ENCODE data around the gene C16orf74. TPM values are rescaled to one million over a fixed set of nuclear protein-coding genes. Genes with fewer than 3 reads are reported as not detected.

C16orf74 gene
- total RNA-seq, 6 experiments from 2014 or later = 13.4 to 18.6 (median 15.7) TPM

GRCh38 chr16:85681255-85681654 lies 69.6 kb downstream of the C16orf74 start:
- no peak for TF ChIP-seq CTCF (IDR thresholded peaks at IDR 0.05)
- no peak for DNase-seq
- no peak overlapping the region; the same call in 1 of the 2 replicates for H3K27ac Mint-ChIP-seq
- peaks cover 14% of the 10 kb centered on the region for H3K27me3 Mint-ChIP-seq (ENCODE audit: insufficient read depth)
- H3K36me3 Mint-ChIP-seq (ENCODE audit: low read depth) = no peaks in the 10 kb centered on the region
- H3K4me1 Mint-ChIP-seq (ENCODE audit: low read depth) = no peaks in the 10 kb centered on the region
- no peaks in the 10 kb centered on the region for H3K9me3 Mint-ChIP-seq
- no peak overlapping the region for H3K4me3 Mint-ChIP-seq

GRCh38 chr16:85680352-85680944 lies 70.4 kb downstream of the C16orf74 start:
- Mint-ChIP-seq H3K27me3 (ENCODE audit: insufficient read depth) (peaks cover 14% of the 10 kb centered on the region), H3K4me1 (ENCODE audit: low read depth) (peaks cover under 1% of the 10 kb centered on the region; the same call in 1 of the 2 replicates), H3K9me3 (no peaks in the 10 kb centered on the region), H3K27ac (no peak overlapping the region), H3K4me3 (no peak overlapping the region; the same call in 1 of the 2 replicates), H3K36me3 (ENCODE audit: low read depth) (no peaks in the 10 kb centered on the region; the same call in 1 of the 2 replicates)
- no peak for TF ChIP-seq CTCF (IDR thresholded peaks at IDR 0.05)
- DNase-seq = no peak

DNA sequence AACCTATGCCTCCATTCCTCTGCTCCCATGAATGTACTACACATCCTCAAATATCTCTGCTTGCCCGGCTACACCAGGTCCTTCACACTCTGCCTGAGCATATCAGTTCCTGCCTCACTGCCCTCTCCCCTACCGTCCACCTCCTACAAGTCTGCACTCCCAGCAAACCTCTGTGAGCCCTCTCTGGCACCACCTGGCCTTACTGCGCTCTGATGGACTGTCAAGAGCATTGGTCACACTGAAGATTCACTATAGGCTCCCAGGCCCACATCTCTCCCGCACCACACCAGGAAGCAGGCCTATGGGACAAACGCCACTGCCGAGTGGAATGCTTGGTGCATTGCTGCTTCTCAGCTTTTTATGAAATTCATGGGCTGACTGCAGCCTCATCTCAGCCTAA lies 71.0 kb downstream of the C16orf74 start:
- TF ChIP-seq CTCF (IDR thresholded peaks at IDR 0.05) = no peak
- no peaks in the 10 kb centered on the region for H3K9me3 Mint-ChIP-seq

DNA sequence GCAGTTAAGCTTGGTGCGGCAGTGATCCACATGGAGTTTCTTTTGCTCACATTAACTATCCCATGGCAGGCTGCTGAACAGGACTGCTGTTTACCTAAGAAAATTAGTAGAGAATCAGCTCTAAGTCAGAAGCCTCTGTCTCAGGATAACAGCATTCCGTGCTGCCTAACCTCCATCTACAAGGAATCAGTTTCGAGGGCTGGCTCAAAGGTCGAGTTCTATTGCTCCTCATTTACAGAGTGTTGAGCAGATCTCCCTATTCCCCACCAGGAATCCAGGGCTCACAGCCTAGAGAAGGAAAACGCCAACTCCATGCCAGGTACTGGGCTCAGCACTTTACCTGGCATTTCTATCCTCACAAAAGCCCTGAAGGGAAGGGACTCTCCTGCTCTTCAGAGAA lies 72.1 kb downstream of the C16orf74 start:
- Mint-ChIP-seq H3K36me3 (ENCODE audit: low read depth) (peaks cover 9% of the 10 kb centered on the region), H3K4me1 (ENCODE audit: low read depth) (peaks cover 17% of the 10 kb centered on the region), H3K9me3 (no peaks in the 10 kb centered on the region; the same call in 1 of the 2 replicates), H3K4me3 (no peak overlapping the region), H3K27ac (no peak overlapping the region), H3K27me3 (ENCODE audit: insufficient read depth) (peaks cover 14% of the 10 kb centered on the region)
- no peak for DNase-seq
- no peak for TF ChIP-seq CTCF (IDR thresholded peaks at IDR 0.05)

More for the DNA sequence above, 71.0 kb downstream of the C16orf74 start:
- H3K4me1 Mint-ChIP-seq (ENCODE audit: low read depth) = peaks cover 6% of the 10 kb centered on the region; the same call in 1 of the 2 replicates
- DNase-seq = no peak
- peak overlapping the region; percentile 8; the same call in 1 of the 2 replicates for H3K27ac Mint-ChIP-seq
- no peak overlapping the region for H3K4me3 Mint-ChIP-seq
- H3K36me3 Mint-ChIP-seq (ENCODE audit: low read depth) = peaks cover 6% of the 10 kb centered on the region
- H3K27me3 Mint-ChIP-seq (ENCODE audit: insufficient read depth) = peaks cover 14% of the 10 kb centered on the region

GRCh38 chr16:85678016-85678415 lies 72.9 kb downstream of the C16orf74 start:
- Mint-ChIP-seq H3K36me3 (ENCODE audit: low read depth) (peaks cover 9% of the 10 kb centered on the region), H3K9me3 (no peaks in the 10 kb centered on the region; the same call in 1 of the 2 replicates), H3K27me3 (ENCODE audit: insufficient read depth) (peaks cover 14% of the 10 kb centered on the region), H3K27ac (no peak overlapping the region; the same call in 1 of the 2 replicates), H3K4me3 (no peak overlapping the region), H3K4me1 (ENCODE audit: low read depth) (peaks cover 23% of the 10 kb centered on the region)
- no peak for TF ChIP-seq CTCF (IDR thresholded peaks at IDR 0.05)
- no peak for DNase-seq

Measured in HFFc6 (cell line).